Panc1 (cell line): Measurements from ENCODE around the gene SLC7A4.

Source experiments
- POLR2AphosphoS5 ChIP-seq: IDR thresholded peaks from 2 replicates; pipeline ENCODE4 v1.6.1; 2012; ENCODE audit warnings: mild to moderate bottlenecking, low read depth, low read length, moderate library complexity
- SIN3A ChIP-seq: IDR thresholded peaks from 2 replicates; pipeline ENCODE4 v1.6.1; 2012; ENCODE audit warnings: low read depth, mild to moderate bottlenecking, low read length, moderate library complexity, borderline replicate concordance; ENCODE audit not compliant: insufficient read depth
- TF ChIP-seq, protein P1 (sequence below): fragments of 450-650 bp; IDR thresholded peaks from 2 replicates; pipeline ENCODE4 v1.5.1; 2017; ENCODE audit warnings: mild to moderate bottlenecking
- TF ChIP-seq, protein P2 (sequence below), 2 experiments: IDR thresholded peaks; 2 replicates each; pipeline ENCODE4 v1.6.1; 2011 to 2012; ENCODE audit warnings: low read depth in 2 of 2, control low read depth in 1 of 2, low read length in 1 of 2, mild to moderate bottlenecking in 1 of 2, moderate library complexity in 1 of 2; ENCODE audit not compliant: insufficient read depth in 1 of 2

DNA sequence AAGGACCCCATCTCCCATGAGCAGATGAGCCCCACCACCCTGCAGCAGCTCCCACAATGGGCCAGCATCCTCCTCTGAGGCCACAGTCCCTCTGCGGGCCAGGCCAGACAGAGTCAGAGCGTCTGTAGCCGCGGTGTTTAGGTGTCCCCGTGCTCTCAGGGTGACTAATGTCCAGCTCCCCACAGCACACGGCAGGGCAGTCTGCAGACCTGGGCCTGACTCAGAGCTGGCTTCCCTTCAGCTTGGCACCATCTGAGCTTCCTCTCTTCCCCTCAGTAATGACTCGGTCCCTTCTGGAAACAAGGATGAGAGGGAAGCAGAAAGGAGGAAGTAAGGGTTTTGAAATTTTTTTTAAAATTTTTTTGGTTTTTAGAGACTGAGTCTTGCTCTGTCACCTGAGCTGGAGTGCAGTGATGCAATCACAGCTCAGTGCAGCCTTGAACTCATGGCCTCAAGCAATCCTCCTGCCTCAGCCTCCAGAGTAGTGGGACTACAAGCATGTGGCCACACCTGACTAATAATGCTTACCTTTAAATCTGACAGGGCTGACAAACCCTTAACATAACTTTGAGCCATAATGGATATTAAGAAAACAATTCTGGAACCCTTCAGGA, 41.8 kb upstream of the SLC7A4 start:
- TF ChIP-seq, protein P1, sequence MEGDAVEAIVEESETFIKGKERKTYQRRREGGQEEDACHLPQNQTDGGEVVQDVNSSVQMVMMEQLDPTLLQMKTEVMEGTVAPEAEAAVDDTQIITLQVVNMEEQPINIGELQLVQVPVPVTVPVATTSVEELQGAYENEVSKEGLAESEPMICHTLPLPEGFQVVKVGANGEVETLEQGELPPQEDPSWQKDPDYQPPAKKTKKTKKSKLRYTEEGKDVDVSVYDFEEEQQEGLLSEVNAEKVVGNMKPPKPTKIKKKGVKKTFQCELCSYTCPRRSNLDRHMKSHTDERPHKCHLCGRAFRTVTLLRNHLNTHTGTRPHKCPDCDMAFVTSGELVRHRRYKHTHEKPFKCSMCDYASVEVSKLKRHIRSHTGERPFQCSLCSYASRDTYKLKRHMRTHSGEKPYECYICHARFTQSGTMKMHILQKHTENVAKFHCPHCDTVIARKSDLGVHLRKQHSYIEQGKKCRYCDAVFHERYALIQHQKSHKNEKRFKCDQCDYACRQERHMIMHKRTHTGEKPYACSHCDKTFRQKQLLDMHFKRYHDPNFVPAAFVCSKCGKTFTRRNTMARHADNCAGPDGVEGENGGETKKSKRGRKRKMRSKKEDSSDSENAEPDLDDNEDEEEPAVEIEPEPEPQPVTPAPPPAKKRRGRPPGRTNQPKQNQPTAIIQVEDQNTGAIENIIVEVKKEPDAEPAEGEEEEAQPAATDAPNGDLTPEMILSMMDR = no peak
- TF ChIP-seq, protein P2, sequence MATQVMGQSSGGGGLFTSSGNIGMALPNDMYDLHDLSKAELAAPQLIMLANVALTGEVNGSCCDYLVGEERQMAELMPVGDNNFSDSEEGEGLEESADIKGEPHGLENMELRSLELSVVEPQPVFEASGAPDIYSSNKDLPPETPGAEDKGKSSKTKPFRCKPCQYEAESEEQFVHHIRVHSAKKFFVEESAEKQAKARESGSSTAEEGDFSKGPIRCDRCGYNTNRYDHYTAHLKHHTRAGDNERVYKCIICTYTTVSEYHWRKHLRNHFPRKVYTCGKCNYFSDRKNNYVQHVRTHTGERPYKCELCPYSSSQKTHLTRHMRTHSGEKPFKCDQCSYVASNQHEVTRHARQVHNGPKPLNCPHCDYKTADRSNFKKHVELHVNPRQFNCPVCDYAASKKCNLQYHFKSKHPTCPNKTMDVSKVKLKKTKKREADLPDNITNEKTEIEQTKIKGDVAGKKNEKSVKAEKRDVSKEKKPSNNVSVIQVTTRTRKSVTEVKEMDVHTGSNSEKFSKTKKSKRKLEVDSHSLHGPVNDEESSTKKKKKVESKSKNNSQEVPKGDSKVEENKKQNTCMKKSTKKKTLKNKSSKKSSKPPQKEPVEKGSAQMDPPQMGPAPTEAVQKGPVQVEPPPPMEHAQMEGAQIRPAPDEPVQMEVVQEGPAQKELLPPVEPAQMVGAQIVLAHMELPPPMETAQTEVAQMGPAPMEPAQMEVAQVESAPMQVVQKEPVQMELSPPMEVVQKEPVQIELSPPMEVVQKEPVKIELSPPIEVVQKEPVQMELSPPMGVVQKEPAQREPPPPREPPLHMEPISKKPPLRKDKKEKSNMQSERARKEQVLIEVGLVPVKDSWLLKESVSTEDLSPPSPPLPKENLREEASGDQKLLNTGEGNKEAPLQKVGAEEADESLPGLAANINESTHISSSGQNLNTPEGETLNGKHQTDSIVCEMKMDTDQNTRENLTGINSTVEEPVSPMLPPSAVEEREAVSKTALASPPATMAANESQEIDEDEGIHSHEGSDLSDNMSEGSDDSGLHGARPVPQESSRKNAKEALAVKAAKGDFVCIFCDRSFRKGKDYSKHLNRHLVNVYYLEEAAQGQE (IDR thresholded peaks at IDR 0.05; ENCODE audit: insufficient read depth in 1 of 2, low read depth in 2 of 2, low read length in 1 of 2) = no peak
- no peak for TF ChIP-seq SIN3A
- no peak for TF ChIP-seq POLR2AphosphoS5
